Measurements from ENCODE around the gene RELB. TPM values are rescaled to one million over a fixed set of nuclear protein-coding genes. Genes with fewer than 3 reads are reported as not detected.

The RELB gene
- total and polyA plus RNA-seq, 10 of the 15 experiments (the other 5 are each of a cell fraction or from before 2014, with no cell fraction given) = 0.66 to 43.8 (median 12.8) TPM

GRCh38 chr19:45016388-45017314 lies 15.4 kb downstream of the RELB start (continued):
- TF ChIP-seq CEBPZ (IDR thresholded peaks at IDR 0.05; ENCODE audit: low read depth, low read length) (no peak), TBL1XR1 (IDR thresholded peaks at IDR 0.05; ENCODE audit: low read depth, low read length) (peak; percentile 56; the same call in 1 of the 2 replicates), ASH2L (IDR thresholded peaks at IDR 0.05; ENCODE audit: borderline replicate concordance, low read depth) (peak; percentile 58; the same call in 1 of the 2 replicates), POLR2AphosphoS2 (IDR thresholded peaks at IDR 0.05; ENCODE audit: low read depth, low read length) (no peak), TCF7 (IDR thresholded peaks at IDR 0.05; ENCODE audit: borderline replicate concordance) (0 out of 2 replicates have a peak, but pooled peaks have one; percentile 32), CBX3 (IDR thresholded peaks at IDR 0.05; ENCODE audit: borderline replicate concordance, low read depth) (no peak), IRF5 (IDR thresholded peaks at IDR 0.05; ENCODE audit: borderline replicate concordance) (no peak), MYC (IDR thresholded peaks at IDR 0.05; ENCODE audit: insufficient read depth, insufficient read length, insufficient replicate concordance, low read length, severe bottlenecking) (no peak), IRF3 (IDR thresholded peaks at IDR 0.05) (no peak), E2F8 (IDR thresholded peaks at IDR 0.05; ENCODE audit: low read depth, partially characterized antibody) (no peak), ZBTB11 (CRISPR knock-in tag; IDR thresholded peaks at IDR 0.05) (no peak), CHD2 (IDR thresholded peaks at IDR 0.05; ENCODE audit: borderline replicate concordance, low read depth, low read length) (peak; percentile 58; the same call in 1 of the 2 replicates), MXI1 (IDR thresholded peaks at IDR 0.05; ENCODE audit: low read depth, low read length) (peak; percentile 28), NFXL1 (IDR thresholded peaks at IDR 0.05; ENCODE audit: borderline replicate concordance) (no peak)
